A549 treated with DMSO at 1 μM for 4 hours (cell line): ENCODE results near the gene ANKRD66. TPM values are rescaled to one million over a fixed set of nuclear protein-coding genes. Genes with fewer than 3 reads are reported as not detected.

Experiments
- total RNA-seq: library from RNA; stranded (reverse); fragments of 200-300 nt; extraction: Qiagen RNA extraction; gene quantifications from 5 replicates; pipeline ENCODE4 v1.2.3, GENCODE V29; 2022; ENCODE audit warnings: low read depth

ANKRD66 gene
- not detected in 5 replicates for total RNA-seq

DNA sequence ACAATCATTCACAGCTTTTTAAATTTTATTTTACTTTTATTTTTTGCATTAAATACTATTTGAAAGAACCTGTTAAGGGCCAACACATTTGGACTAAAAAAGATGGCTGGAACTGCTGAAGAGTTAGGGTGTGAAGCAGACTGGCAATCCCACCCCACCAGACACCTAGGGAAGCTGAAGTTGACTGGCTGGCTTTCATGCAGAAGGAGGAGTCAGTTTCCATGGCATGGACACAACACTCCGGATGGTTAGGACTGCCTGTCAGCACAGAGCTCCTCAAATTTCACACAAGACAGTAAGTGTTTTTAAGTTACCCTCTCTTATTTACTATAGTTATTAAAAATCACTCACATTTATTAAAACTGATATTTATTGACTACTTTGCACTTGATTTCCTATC is at the start of gene ANKRD66:
ANKRD66 (plus strand) TSS at position 238 of the 400 bp plus-strand sequence. CDS start 5,016 bp downstream, outside the sequence.

DNA sequence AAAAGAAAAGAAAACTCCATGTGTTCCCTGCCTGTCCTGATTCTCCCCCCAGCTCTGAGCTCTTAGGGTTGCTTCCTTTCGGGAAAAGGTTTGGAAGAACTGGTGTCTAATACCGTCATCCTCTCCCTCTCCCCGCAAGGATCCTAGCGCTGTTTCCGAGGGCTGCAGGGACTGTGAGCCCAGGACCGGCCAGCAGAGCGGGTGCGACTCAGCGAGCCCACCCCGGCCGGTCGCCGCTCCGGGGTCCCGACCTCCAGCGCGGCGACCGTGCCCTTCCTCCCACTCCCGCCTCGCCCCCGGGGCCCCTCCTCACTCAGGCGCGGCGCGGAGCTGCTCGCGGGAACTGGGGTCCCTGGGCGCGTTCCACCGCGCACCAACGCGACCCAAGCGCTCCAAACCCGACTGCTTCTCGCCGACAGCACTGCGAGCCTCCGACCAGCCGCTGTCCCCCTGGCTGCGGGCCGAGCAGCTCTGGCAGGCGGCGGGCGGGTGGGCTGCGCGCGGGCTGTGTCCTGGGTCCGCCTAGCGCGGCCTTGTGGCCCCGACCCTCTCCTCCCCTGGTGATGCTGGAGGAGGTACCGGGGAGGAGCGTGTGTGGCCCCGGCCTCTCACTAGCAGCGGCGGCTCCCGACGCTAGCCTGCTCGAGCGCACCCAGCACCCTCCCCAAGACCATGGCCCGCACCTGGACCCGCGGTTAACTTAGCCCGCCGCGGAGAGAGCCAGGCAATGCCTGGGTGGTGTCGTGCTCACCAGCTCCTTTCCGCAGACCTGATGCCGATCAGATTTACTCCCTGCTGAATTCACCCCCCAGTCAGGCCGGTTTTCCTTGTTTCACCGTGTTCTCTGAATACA is 11.6 kb upstream of the ANKRD66 start, which contains the start of gene PLA2G7:
PLA2G7 (minus strand) TSS at position 509 of the 853 bp plus-strand sequence. CDS start 12,484 bp downstream, outside the sequence.

DNA sequence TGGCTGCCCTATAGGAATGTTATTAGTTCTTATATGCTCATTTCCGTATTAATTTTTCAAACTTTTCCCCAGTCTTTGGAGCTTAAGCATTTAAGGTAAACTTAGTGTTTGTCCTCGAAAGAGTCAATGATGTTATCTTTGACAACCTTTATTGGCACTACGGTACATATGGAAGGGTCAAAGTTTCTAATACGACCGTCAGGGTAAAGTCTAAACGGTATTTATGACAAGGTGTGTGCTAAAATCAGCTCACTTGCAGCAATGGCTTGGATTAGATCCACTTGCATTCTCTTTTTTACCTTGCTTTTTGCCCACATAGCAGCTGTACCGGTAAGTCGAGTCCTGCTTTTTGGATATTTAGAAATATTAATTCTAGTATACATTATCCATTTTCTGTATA is 46.4 kb downstream of the ANKRD66 start, which contains the start of gene MEP1A:
MEP1A (plus strand) TSS at position 252 of the 400 bp plus-strand sequence; CDS start at position 262, 10 bp downstream.

Other genes starting within 250 kb of the ANKRD66 start
- gene CYP39A1, start 94.1 kb upstream of the ANKRD66 start, total RNA-seq, result 0.05 to 0.28 TPM (median 0.10 TPM) in 4 of 5 replicates, not detected in the other
- gene SLC25A27, start 94.0 kb upstream of the ANKRD66 start, total RNA-seq, result 0.36 to 1.0 TPM (median 0.87 TPM) in 5 replicates
- not detected in 5 replicates for gene TDRD6, start 59.0 kb upstream of the ANKRD66 start, total RNA-seq
- 0.05 TPM in 1 of 5 replicates, not detected in the others for gene PLA2G7, start 11.6 kb upstream of the ANKRD66 start, total RNA-seq
- not detected in 5 replicates for gene MEP1A, start 46.5 kb downstream of the ANKRD66 start, total RNA-seq
- gene ADGRF5, start 175.0 kb downstream of the ANKRD66 start, total RNA-seq, result not detected in 5 replicates